Tibial nerve (tissue), 4 donors: ENCODE measurements around the gene TRPV6. TPM values are rescaled to one million over a fixed set of nuclear protein-coding genes. Genes with fewer than 3 reads are reported as not detected.

Source experiments
- DNase-seq, 2 donors: peaks; one replicate each; pipeline ENCODE4 v3.0.0-alpha.2; 2019; ENCODE audit warnings: low spot score in 2 of 2
- H3K27ac ChIP-seq, 4 donors: fragments of 200-600 bp; sonication (generic) in 3 of 4; one replicate each; pipeline ENCODE4 v1.5.1; 2017 to 2019; ENCODE audit warnings: mild to moderate bottlenecking in 1 of 4
- H3K27me3 ChIP-seq, 2 donors: fragments of 200-600 bp; sonication (generic) in 1 of 2; one replicate each; pipeline versions ENCODE4 v1.5.1 to v1.6.0; 2017 to 2019
- H3K36me3 ChIP-seq, 3 donors: fragments of 200-600 bp; sonication (generic); one replicate each; pipeline ENCODE4 v1.5.1; 2018 to 2019
- H3K4me1 ChIP-seq, 4 donors: fragments of 200-600 bp; sonication (generic) in 3 of 4; one replicate each; pipeline ENCODE4 v1.5.1; 2017 to 2019
- H3K4me3 ChIP-seq, 4 donors: fragments of 200-600 bp; sonication (generic) in 3 of 4; one replicate each; pipeline ENCODE4 v1.5.1; 2017 to 2019; ENCODE audit warnings: mild to moderate bottlenecking in 1 of 4, moderate library complexity in 1 of 4
- H3K9me3 ChIP-seq, 4 donors: fragments of 200-600 bp; sonication (generic) in 3 of 4; one replicate each; pipeline ENCODE4 v1.5.1; 2017 to 2019
- EP300 ChIP-seq, 2 donors: sonication (generic); formaldehyde crosslinking; IDR thresholded peaks; one replicate each; pipeline ENCODE4 v1.6.1; 2017; ENCODE audit warnings: antibody characterized with exemption in 2 of 2, mild to moderate bottlenecking in 1 of 2
- POLR2A ChIP-seq, 2 donors: fragments of 450-650 bp; IDR thresholded peaks; one replicate each; pipeline ENCODE4 v1.6.1; 2017; ENCODE audit warnings: antibody characterized with exemption in 2 of 2, mild to moderate bottlenecking in 2 of 2, moderate library complexity in 2 of 2
- WGBS, 2 donors: methylation state at CpG; one replicate each; pipeline ENCODE4 v1.1.5; 2018; 5-methylcytosine and 5-hydroxymethylcytosine counted together
- total RNA-seq, 4 donors: library from RNA; depleted of rRNA; stranded (reverse); fragments of >200 nt; gene quantifications; one replicate each; pipeline ENCODE4 v1.1.0, GENCODE V29; 2016
- TF ChIP-seq, protein P1 (sequence below), 5 experiments: fragments of 200-600 bp in 3 of 5; fragments of 450-650 bp in 2 of 5; sonication (generic) in 3 of 5; IDR thresholded peaks; one replicate each; pipeline ENCODE4 v1.5.1; 2016 to 2019; ENCODE audit warnings: antibody characterized with exemption in 5 of 5, mild to moderate bottlenecking in 3 of 5, moderate library complexity in 2 of 5

The TRPV6 gene
- total RNA-seq, 4 donors from 2014 or later = under 0.01 to 0.78 (median under 0.01) TPM; not detected in 1

DNA sequence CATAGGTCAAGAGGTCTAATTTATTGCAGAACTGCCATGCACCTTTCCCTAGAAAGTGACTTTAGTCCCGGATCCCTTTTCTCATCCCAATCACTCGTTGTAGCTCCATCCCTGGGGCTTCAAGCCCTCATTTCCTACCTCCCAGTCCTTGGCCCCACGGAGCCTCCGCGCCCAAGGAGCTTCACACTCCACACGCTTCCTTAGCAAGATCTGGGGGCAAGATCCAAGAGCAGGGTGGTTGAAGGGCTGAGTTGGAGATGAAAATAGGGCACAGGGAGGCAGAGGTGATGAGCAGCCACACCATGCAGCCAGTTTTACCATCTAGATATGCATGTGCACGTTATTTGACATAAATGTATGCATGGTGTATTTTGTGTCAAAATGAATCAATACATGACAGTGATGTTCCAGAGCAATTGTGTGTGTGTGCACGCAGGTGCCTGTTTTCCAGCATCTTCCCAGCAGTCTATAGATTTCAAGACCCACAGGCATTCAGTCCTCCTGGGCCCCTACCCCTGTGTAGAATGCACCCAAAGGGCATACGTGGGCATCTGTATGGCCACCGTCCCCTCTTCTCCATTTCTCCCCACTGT is 6.0 kb upstream of the TRPV6 start:
- Histone ChIP-seq H3K36me3 (no peaks in the 10 kb centered on the region), H3K27ac (no peak overlapping the region), H3K4me3 (no peak overlapping the region), H3K9me3 (no peaks in the 10 kb centered on the region), H3K4me1 (no peaks in the 10 kb centered on the region), H3K27me3 (peaks cover 0 to 13% of the 10 kb centered on the region in 2 donors)
- 71 to 85% methylated on average over 10 of the region's 10 CpGs for WGBS, 2 donors
- TF ChIP-seq POLR2A (IDR thresholded peaks at IDR 0.05) = no peak
- no peak for TF ChIP-seq EP300 (IDR thresholded peaks at IDR 0.05)
- TF ChIP-seq, protein P1, sequence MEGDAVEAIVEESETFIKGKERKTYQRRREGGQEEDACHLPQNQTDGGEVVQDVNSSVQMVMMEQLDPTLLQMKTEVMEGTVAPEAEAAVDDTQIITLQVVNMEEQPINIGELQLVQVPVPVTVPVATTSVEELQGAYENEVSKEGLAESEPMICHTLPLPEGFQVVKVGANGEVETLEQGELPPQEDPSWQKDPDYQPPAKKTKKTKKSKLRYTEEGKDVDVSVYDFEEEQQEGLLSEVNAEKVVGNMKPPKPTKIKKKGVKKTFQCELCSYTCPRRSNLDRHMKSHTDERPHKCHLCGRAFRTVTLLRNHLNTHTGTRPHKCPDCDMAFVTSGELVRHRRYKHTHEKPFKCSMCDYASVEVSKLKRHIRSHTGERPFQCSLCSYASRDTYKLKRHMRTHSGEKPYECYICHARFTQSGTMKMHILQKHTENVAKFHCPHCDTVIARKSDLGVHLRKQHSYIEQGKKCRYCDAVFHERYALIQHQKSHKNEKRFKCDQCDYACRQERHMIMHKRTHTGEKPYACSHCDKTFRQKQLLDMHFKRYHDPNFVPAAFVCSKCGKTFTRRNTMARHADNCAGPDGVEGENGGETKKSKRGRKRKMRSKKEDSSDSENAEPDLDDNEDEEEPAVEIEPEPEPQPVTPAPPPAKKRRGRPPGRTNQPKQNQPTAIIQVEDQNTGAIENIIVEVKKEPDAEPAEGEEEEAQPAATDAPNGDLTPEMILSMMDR (IDR thresholded peaks at IDR 0.05) = no peak
- DNase-seq = no peak

DNA sequence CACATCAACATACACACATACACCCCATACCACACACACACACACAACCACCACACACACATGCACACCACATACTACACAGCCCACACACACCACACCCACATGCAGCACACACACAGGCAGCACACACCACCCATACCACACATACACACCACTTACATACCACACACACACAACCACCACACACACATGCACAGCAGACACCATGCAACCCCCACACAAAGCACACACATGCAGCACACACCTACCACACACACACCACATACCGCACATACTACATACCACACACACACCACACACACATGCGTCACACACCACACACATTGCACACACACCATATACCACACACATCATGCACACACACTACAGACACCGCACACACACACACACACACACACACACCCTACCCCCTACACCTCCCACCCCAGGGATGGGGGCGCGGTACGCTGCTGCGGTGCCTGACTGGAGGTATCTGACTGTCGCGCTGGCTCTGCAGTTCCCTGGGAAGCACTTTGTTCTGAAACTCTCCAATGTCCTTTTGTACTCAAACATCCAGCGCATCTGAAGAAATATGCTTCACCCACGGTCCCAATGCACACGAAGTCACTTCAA is 5.4 kb upstream of the TRPV6 start:
- no peaks in the 10 kb centered on the region for H3K36me3 ChIP-seq
- no peaks in the 10 kb centered on the region for H3K4me1 ChIP-seq
- DNase-seq = no peak
- 68 to 72% methylated on average over 12 of the region's 12 CpGs for WGBS, 2 donors
- H3K27me3 ChIP-seq = peaks cover 0 to 13% of the 10 kb centered on the region in 2 donors
- H3K4me3 ChIP-seq = no peak overlapping the region
- H3K27ac ChIP-seq = no peak overlapping the region
- TF ChIP-seq EP300 (IDR thresholded peaks at IDR 0.05) = no peak
- TF ChIP-seq POLR2A (IDR thresholded peaks at IDR 0.05) = no peak
- TF ChIP-seq, protein P1 (IDR thresholded peaks at IDR 0.05) = no peak
- H3K9me3 ChIP-seq = no peaks in the 10 kb centered on the region

DNA sequence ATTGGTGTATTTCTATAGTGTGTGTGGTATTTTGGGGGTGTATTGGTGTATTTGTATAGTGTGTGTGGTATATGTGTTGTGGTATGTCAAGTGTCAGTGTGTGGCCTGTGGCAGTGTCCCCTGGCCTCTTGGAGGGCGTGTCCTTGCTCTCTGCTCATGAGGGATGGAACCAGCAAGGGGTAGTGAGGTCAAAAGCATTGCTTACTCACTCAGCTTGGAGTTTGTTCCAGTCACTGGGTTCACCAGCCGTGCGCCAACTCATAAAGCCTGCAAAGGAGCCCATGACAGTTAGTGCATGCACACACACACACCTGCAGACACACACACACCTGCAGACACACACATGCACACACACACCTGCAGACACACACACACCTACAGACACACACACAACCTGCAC is 4.3 kb upstream of the TRPV6 start:
- no peak for DNase-seq
- no peak overlapping the region for H3K27ac ChIP-seq
- no peak overlapping the region for H3K4me3 ChIP-seq
- peaks cover 0 to 13% of the 10 kb centered on the region in 2 donors for H3K27me3 ChIP-seq
- H3K9me3 ChIP-seq = no peaks in the 10 kb centered on the region
- WGBS, 2 donors = 48 to 60% methylated on average over 3 of the region's 3 CpGs
- no peaks in the 10 kb centered on the region for H3K36me3 ChIP-seq
- TF ChIP-seq EP300 (IDR thresholded peaks at IDR 0.05) = no peak
- TF ChIP-seq, protein P1 (IDR thresholded peaks at IDR 0.05) = no peak
- no peak for TF ChIP-seq POLR2A (IDR thresholded peaks at IDR 0.05)
- H3K4me1 ChIP-seq = no peaks in the 10 kb centered on the region

DNA sequence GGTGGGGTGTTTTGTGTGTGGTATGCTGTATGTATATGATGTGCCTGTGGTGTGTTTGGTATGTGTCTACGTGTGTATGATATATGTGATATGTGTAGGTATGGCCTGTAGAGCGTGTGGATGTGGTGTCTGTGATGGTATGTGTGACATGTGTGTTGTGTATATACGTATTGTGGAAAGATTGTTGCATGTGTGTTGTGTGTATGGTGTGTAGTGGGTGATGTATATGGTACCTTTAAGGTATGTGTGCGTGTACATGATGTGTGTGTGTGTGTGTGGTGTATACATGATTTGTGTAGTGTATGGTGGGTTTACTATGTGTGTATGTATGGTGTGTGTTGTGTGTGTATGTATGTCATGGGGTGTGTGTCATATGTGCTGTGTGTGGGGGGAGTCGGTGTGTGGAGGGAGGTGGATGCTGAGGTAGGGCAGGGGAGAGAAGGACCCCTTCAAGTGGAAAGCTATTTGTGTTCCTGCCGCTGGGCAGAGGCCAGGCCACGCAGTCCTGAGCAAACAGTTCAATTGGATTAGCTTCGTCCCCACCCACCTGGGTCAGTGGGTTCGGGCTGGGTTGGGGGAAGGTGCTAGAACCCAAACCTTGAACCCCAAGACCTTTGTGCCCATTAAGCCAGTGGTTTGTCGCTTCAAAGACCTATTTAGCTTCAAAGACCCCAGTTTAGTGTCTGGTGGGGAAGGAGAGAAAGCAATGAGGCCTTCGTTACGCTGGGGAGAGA is 1.9 kb upstream of the TRPV6 start:
- DNase-seq = no peak
- Histone ChIP-seq H3K4me1 (no peaks in the 10 kb centered on the region), H3K27me3 (peaks cover 0 to 13% of the 10 kb centered on the region in 2 donors), H3K9me3 (no peaks in the 10 kb centered on the region), H3K36me3 (no peaks in the 10 kb centered on the region), H3K4me3 (no peak overlapping the region), H3K27ac (no peak overlapping the region)
- WGBS, 2 donors = 88 to 92% methylated on average over 12 of the region's 12 CpGs
- TF ChIP-seq POLR2A (IDR thresholded peaks at IDR 0.05) (no peak), EP300 (IDR thresholded peaks at IDR 0.05) (no peak)
- TF ChIP-seq, protein P1 (IDR thresholded peaks at IDR 0.05) = no peak

DNA sequence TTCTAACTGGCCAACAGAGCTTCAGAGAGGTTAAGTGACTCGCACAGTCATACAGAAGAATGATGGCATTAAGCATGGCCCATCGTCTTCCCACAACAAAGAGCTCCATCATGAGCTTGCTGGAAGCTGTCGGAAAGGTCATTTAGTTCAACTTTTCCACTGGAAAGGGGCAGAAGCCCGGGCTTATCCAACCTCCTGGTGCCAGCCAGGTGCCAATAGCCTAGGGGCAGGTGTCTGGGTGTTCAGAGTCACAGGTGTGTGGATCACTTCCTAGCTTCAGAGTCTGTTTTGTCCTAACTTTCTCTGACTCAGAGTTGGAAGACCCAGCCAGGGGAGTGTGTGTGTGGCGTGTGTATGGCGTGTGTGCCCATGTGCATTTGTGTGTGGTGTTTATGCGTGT is 1.3 kb upstream of the TRPV6 start:
- Histone ChIP-seq H3K4me3 (no peak overlapping the region), H3K27ac (no peak overlapping the region), H3K36me3 (no peaks in the 10 kb centered on the region), H3K4me1 (no peaks in the 10 kb centered on the region), H3K27me3 (peaks cover 0 to 13% of the 10 kb centered on the region in 2 donors), H3K9me3 (no peaks in the 10 kb centered on the region)
- TF ChIP-seq EP300 (IDR thresholded peaks at IDR 0.05) = no peak
- TF ChIP-seq POLR2A (IDR thresholded peaks at IDR 0.05) = no peak
- WGBS, 2 donors = 65 to 69% methylated on average over 7 of the region's 7 CpGs
- no peak for DNase-seq
